Measurements from ENCODE around the gene CYBA. TPM values are rescaled to one million over a fixed set of nuclear protein-coding genes. Genes with fewer than 3 reads are reported as not detected.

CYBA gene
- total RNA-seq, 1 experiment from 2014 or later, result 351 TPM

DNA sequence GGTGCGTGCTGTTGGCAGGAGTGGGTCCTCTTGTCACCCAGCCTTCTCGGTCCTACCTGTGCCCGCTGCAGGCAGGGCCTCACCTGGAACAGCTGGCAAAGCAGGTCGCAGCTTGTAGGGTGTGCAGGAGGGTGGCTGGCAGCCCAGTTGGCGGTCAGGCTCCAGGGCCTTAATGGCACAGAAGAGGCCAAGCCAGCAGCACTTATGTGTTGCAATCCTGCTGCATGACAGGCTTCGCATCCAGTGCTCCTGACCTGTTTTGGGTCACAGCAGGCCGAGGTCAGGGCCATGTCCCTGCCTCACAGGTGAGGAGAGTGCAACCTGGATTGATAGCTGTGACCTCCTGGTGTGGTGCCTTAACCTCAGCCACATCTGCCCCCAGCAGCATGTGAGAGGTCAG, 48.8 kb downstream of the CYBA start:
- Histone ChIP-seq H3K9me3 (no peaks in the 10 kb centered on the region), H3K4me1 (0 out of 2 replicates have a peak, but pooled peaks cover 6% of the 10 kb centered on the region), H3K27me3 (replicated peaks; ENCODE audit: control insufficient read depth, insufficient read depth, low read length) (no peaks in the 10 kb centered on the region), H3K4me3 (ENCODE audit: low read depth, low read length) (no peak overlapping the region), H3K36me3 (ENCODE audit: control insufficient read depth, insufficient read depth, low read length) (peaks cover 8% of the 10 kb centered on the region)
- Mint-ChIP-seq H3K27me3 (ENCODE audit: insufficient read depth, unreplicated experiment) (no peaks in the 10 kb centered on the region), H3K36me3 (ENCODE audit: insufficient read depth, unreplicated experiment) (peaks cover 75% of the 10 kb centered on the region), H3K9me3 (ENCODE audit: unreplicated experiment) (no peaks in the 10 kb centered on the region), H3K4me3 (ENCODE audit: unreplicated experiment) (no peak overlapping the region), H3K4me1 (ENCODE audit: low read depth, unreplicated experiment) (no peaks in the 10 kb centered on the region), H3K27ac (ENCODE audit: unreplicated experiment) (no peak overlapping the region)
- POLR2A ChIA-PET, result no interaction called here
- DNase-seq, result no peak
- BruUV-seq (replicated peaks), result no TSS peak
- intact Hi-C loops (cut with micrococcal nuclease; ENCODE audit: unreplicated experiment), result no loop called here
- CTCF ChIA-PET, result no interaction called here
- TF ChIP-seq, protein P1, sequence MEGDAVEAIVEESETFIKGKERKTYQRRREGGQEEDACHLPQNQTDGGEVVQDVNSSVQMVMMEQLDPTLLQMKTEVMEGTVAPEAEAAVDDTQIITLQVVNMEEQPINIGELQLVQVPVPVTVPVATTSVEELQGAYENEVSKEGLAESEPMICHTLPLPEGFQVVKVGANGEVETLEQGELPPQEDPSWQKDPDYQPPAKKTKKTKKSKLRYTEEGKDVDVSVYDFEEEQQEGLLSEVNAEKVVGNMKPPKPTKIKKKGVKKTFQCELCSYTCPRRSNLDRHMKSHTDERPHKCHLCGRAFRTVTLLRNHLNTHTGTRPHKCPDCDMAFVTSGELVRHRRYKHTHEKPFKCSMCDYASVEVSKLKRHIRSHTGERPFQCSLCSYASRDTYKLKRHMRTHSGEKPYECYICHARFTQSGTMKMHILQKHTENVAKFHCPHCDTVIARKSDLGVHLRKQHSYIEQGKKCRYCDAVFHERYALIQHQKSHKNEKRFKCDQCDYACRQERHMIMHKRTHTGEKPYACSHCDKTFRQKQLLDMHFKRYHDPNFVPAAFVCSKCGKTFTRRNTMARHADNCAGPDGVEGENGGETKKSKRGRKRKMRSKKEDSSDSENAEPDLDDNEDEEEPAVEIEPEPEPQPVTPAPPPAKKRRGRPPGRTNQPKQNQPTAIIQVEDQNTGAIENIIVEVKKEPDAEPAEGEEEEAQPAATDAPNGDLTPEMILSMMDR (IDR thresholded peaks at IDR 0.05; ENCODE audit: insufficient read depth in 1 of 2, low read depth in 1 of 2, low read length in 1 of 2, severe bottlenecking in 1 of 2, unreplicated experiment in 1 of 2), result no peak

DNA sequence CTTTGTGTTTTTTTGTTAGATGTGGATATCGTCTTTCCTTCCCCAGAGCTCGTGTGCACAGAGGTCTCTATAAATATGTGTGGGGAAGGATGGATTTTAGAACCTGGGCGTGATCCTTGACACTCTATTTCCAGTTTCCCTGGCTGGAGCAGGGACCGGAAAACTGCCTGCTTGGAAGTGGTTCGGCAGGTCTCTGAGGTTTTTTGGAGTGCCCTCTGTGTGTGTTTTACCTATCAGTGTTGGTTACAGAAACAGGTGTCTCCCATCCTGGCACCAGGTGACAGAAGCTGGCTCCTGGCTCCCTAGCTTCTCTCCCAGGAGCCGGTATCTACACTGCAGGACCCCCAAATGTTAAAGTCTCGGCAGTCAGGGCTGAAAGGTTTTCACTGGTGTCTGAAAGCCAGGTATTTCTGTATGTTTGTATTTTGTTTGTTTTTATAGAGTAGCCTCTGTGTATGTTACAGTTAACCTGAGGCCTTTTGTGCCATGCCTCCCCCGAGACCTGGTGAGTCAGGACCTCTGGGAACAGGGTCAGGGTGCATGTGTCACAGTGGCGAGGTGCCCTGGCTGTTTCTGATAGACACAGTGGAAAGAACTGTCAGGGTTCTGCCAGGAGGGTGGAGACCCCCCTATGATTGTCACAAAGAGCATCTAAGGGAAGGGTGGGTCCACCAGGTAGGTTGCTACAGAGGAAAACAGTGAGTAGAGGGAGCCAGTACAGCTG, 49.4 kb downstream of the CYBA start:
- DNase-seq, result no peak
- Mint-ChIP-seq H3K4me1 (ENCODE audit: low read depth, unreplicated experiment) (no peaks in the 10 kb centered on the region), H3K36me3 (ENCODE audit: insufficient read depth, unreplicated experiment) (peaks cover 69% of the 10 kb centered on the region), H3K27ac (ENCODE audit: unreplicated experiment) (peak overlapping the region; percentile 19), H3K9me3 (ENCODE audit: unreplicated experiment) (no peaks in the 10 kb centered on the region), H3K4me3 (ENCODE audit: unreplicated experiment) (no peak overlapping the region), H3K27me3 (ENCODE audit: insufficient read depth, unreplicated experiment) (no peaks in the 10 kb centered on the region)
- Histone ChIP-seq H3K4me1 (0 out of 2 replicates have a peak, but pooled peaks cover 6% of the 10 kb centered on the region), H3K36me3 (ENCODE audit: control insufficient read depth, insufficient read depth, low read length) (peaks cover 8% of the 10 kb centered on the region), H3K27me3 (replicated peaks; ENCODE audit: control insufficient read depth, insufficient read depth, low read length) (no peaks in the 10 kb centered on the region), H3K4me3 (ENCODE audit: low read depth, low read length) (no peak overlapping the region), H3K9me3 (no peaks in the 10 kb centered on the region)
- TF ChIP-seq, protein P1 (IDR thresholded peaks at IDR 0.05; ENCODE audit: insufficient read depth in 1 of 2, low read depth in 1 of 2, low read length in 1 of 2, severe bottlenecking in 1 of 2, unreplicated experiment in 1 of 2), result no peak
- ChIA-PET CTCF (no interaction called here), POLR2A (no interaction called here)
- intact Hi-C loops (cut with micrococcal nuclease; ENCODE audit: unreplicated experiment), result no loop called here
- no TSS peak for BruUV-seq (replicated peaks)

DNA sequence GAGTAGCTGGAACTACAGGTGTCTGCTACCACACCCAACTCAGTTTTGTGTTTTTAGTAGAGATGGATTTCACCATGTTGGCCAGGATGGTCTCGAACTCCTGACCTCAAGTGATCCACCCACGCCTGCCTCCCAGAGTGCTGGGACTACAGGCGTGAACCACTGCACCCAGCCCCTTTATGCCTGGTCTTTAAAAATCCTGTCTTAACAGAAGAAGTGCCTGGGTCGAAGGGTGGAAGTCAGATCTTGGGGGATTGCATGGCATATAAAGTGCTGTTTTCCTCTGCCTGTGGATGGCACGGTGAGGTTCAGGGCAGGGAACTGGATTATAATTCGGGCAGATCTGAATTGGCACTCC, 50.3 kb downstream of the CYBA start:
- Mint-ChIP-seq H3K36me3 (ENCODE audit: insufficient read depth, unreplicated experiment) (peaks cover 68% of the 10 kb centered on the region), H3K4me3 (ENCODE audit: unreplicated experiment) (no peak overlapping the region), H3K27ac (ENCODE audit: unreplicated experiment) (peak overlapping the region; percentile 19), H3K27me3 (ENCODE audit: insufficient read depth, unreplicated experiment) (no peaks in the 10 kb centered on the region), H3K9me3 (ENCODE audit: unreplicated experiment) (no peaks in the 10 kb centered on the region), H3K4me1 (ENCODE audit: low read depth, unreplicated experiment) (no peaks in the 10 kb centered on the region)
- Histone ChIP-seq H3K4me1 (0 out of 2 replicates have a peak, but pooled peaks cover 6% of the 10 kb centered on the region), H3K27me3 (replicated peaks; ENCODE audit: control insufficient read depth, insufficient read depth, low read length) (no peaks in the 10 kb centered on the region), H3K9me3 (no peaks in the 10 kb centered on the region), H3K36me3 (ENCODE audit: control insufficient read depth, insufficient read depth, low read length) (peaks cover 8% of the 10 kb centered on the region), H3K4me3 (ENCODE audit: low read depth, low read length) (no peak overlapping the region)
- no peak for DNase-seq
- POLR2A ChIA-PET, result no interaction called here
- BruUV-seq (replicated peaks), result no TSS peak
- TF ChIP-seq, protein P1 (IDR thresholded peaks at IDR 0.05; ENCODE audit: insufficient read depth in 1 of 2, low read depth in 1 of 2, low read length in 1 of 2, severe bottlenecking in 1 of 2, unreplicated experiment in 1 of 2), result no peak
- intact Hi-C loops (cut with micrococcal nuclease; ENCODE audit: unreplicated experiment), result no loop called here
- CTCF ChIA-PET, result no interaction called here
